Measurements from ENCODE around the gene ELFN2.

Gene ELFN2

GRCh38 chr22:37369483-37369882, 57.8 kb downstream of the ELFN2 start:
- Histone ChIP-seq H3K4me1 (peaks cover 97 to 100% (median 100%) of the 10 kb centered on the region in 10 experiments), H3K9me3 (replicated peaks in 1 of 11) (no peaks in the 10 kb centered on the region), H3K36me3 (no peaks in the 10 kb centered on the region), H3K27ac (peak overlapping the region in 8 of 11 experiments; percentile 37 to 94 (median 81); a peak in 14 of 22 replicates), H3K4me3 (peak overlapping the region in 4 of 10 experiments; percentile 4 to 46 (median 36); a peak in 6 of 20 replicates), H3K9ac (peak overlapping the region in 9 of 11 experiments; percentile 7 to 87 (median 67); a peak in 13 of 22 replicates), H3K4me2 (peak overlapping the region; percentile 88 to 100 (median 97)), H4K20me1 (peaks cover 0 to 46% (median 0%) of the 10 kb centered on the region in 11 experiments; a peak in 2 of 22 replicates), H3K27me3 (peaks cover 0 to 52% (median 0%) of the 10 kb centered on the region in 11 experiments; a peak in 10 of 22 replicates)
- TF ChIP-seq Cebpa-rat (IDR thresholded peaks at IDR 0.05): no peak

GRCh38 chr22:37368058-37368457, 59.2 kb downstream of the ELFN2 start:
- H3K9ac ChIP-seq: peak overlapping the region in 8 of 11 experiments; percentile 12 to 83 (median 62); a peak in 12 of 22 replicates
- no peaks in the 10 kb centered on the region for H3K9me3 ChIP-seq (replicated peaks in 1 of 11)
- peak overlapping the region in 3 of 10 experiments; percentile 8 to 28 (median 10); a peak in 3 of 20 replicates for H3K4me3 ChIP-seq
- no peaks in the 10 kb centered on the region for H3K36me3 ChIP-seq
- H3K27me3 ChIP-seq: peaks cover 0 to 43% (median 0%) of the 10 kb centered on the region in 11 experiments; a peak in 9 of 22 replicates
- H3K4me2 ChIP-seq: peak overlapping the region; percentile 65 to 100 (median 97)
- peaks cover 0 to 34% (median 0%) of the 10 kb centered on the region in 11 experiments; a peak in 2 of 22 replicates for H4K20me1 ChIP-seq
- H3K4me1 ChIP-seq: peaks cover 96 to 100% (median 100%) of the 10 kb centered on the region in 10 experiments
- peak overlapping the region in 8 of 11 experiments; percentile 44 to 94 (median 70); a peak in 16 of 22 replicates for H3K27ac ChIP-seq
- TF ChIP-seq Cebpa-rat (IDR thresholded peaks at IDR 0.05): no peak

GRCh38 chr22:37366601-37367000, 60.7 kb downstream of the ELFN2 start:
- Histone ChIP-seq H3K9me3 (replicated peaks in 1 of 11) (no peaks in the 10 kb centered on the region), H3K9ac (peak overlapping the region in 9 of 11 experiments; percentile 2 to 83 (median 55); a peak in 16 of 22 replicates), H4K20me1 (peaks cover 0 to 28% (median 0%) of the 10 kb centered on the region in 11 experiments; a peak in 2 of 22 replicates), H3K4me1 (peaks cover 86 to 100% (median 100%) of the 10 kb centered on the region in 10 experiments), H3K27me3 (peaks cover 0 to 36% (median 0%) of the 10 kb centered on the region in 11 experiments; a peak in 6 of 22 replicates), H3K4me3 (peak overlapping the region in 6 of 10 experiments; percentile 3 to 45 (median 8); a peak in 6 of 20 replicates), H3K36me3 (no peaks in the 10 kb centered on the region), H3K4me2 (peak overlapping the region; percentile 65 to 100 (median 97)), H3K27ac (peak overlapping the region in 8 of 11 experiments; percentile 37 to 94 (median 70); a peak in 16 of 22 replicates)
- no peak for TF ChIP-seq Cebpa-rat (IDR thresholded peaks at IDR 0.05)

- no peaks in the 10 kb centered on the region for H3K9me3 ChIP-seq (replicated peaks in 1 of 11)
Observed at GRCh38 chr22:37365950-37366349, 61.3 kb downstream of the ELFN2 start.

GRCh38 chr22:37363261-37363992, 63.9 kb downstream of the ELFN2 start:
- H3K4me3 ChIP-seq: no peak overlapping the region
- peak overlapping the region in 4 of 11 experiments; percentile 3 to 75 (median 54); a peak in 8 of 22 replicates for H3K9ac ChIP-seq
- peaks cover 0 to 10% (median 0%) of the 10 kb centered on the region in 11 experiments; a peak in 1 of 22 replicates for H4K20me1 ChIP-seq
- H3K9me3 ChIP-seq (replicated peaks in 1 of 11): no peaks in the 10 kb centered on the region
- no peak for TF ChIP-seq Cebpa-rat (IDR thresholded peaks at IDR 0.05)
- peak overlapping the region in 6 of 11 experiments; percentile 29 to 94 (median 78); a peak in 11 of 22 replicates for H3K27ac ChIP-seq
- H3K4me1 ChIP-seq: peaks cover 68 to 100% (median 93%) of the 10 kb centered on the region in 10 experiments
- H3K27me3 ChIP-seq: peaks cover 0 to 25% (median 0%) of the 10 kb centered on the region in 11 experiments; a peak in 5 of 22 replicates
- H3K4me2 ChIP-seq: peak overlapping the region; percentile 54 to 100 (median 97); a peak in 19 of 22 replicates
- H3K36me3 ChIP-seq: peaks cover 0 to 4% (median 0%) of the 10 kb centered on the region in 11 experiments; a peak in 4 of 22 replicates

More at GRCh38 chr22:37365950-37366349, 61.3 kb downstream of the ELFN2 start:
- Histone ChIP-seq H3K4me2 (peak overlapping the region; percentile 65 to 100 (median 97)), H3K36me3 (no peaks in the 10 kb centered on the region), H3K4me3 (peak overlapping the region in 5 of 10 experiments; percentile 3 to 45 (median 9); a peak in 7 of 20 replicates), H3K9ac (peak overlapping the region in 9 of 11 experiments; percentile 2 to 83 (median 55); a peak in 16 of 22 replicates), H3K27ac (peak overlapping the region in 8 of 11 experiments; percentile 37 to 94 (median 70); a peak in 16 of 22 replicates), H3K27me3 (peaks cover 0 to 30% (median 0%) of the 10 kb centered on the region in 11 experiments; a peak in 5 of 22 replicates), H4K20me1 (peaks cover 0 to 21% (median 0%) of the 10 kb centered on the region in 11 experiments; a peak in 2 of 22 replicates), H3K4me1 (peaks cover 84 to 100% (median 100%) of the 10 kb centered on the region in 10 experiments)
- TF ChIP-seq Cebpa-rat (IDR thresholded peaks at IDR 0.05): no peak

GRCh38 chr22:37362621-37363020, 64.7 kb downstream of the ELFN2 start:
- TF ChIP-seq Cebpa-rat (IDR thresholded peaks at IDR 0.05): no peak
- H3K9me3 ChIP-seq (replicated peaks in 1 of 11): no peaks in the 10 kb centered on the region
- peak overlapping the region in 5 of 11 experiments; percentile 20 to 94 (median 87); a peak in 9 of 22 replicates for H3K27ac ChIP-seq
- H3K4me3 ChIP-seq: no peak overlapping the region
- peak overlapping the region in 9 of 11 experiments; percentile 83 to 100 (median 98); a peak in 18 of 22 replicates for H3K4me2 ChIP-seq
- peaks cover 0 to 10% (median 0%) of the 10 kb centered on the region in 11 experiments; a peak in 1 of 22 replicates for H4K20me1 ChIP-seq
- peaks cover 0 to 25% (median 0%) of the 10 kb centered on the region in 11 experiments; a peak in 5 of 22 replicates for H3K27me3 ChIP-seq
- peak overlapping the region in 5 of 11 experiments; percentile 3 to 75 (median 48); a peak in 7 of 22 replicates for H3K9ac ChIP-seq
- H3K36me3 ChIP-seq: peaks cover 0 to 11% (median 0%) of the 10 kb centered on the region in 11 experiments; a peak in 4 of 22 replicates
- H3K4me1 ChIP-seq: peaks cover 60 to 100% (median 91%) of the 10 kb centered on the region in 10 experiments

- H3K9ac ChIP-seq: no peak overlapping the region
- H3K4me2 ChIP-seq: peak overlapping the region in 3 of 11 experiments; percentile 41 to 100 (median 98); a peak in 3 of 22 replicates
- peak overlapping the region in 4 of 11 experiments; percentile 70 to 90 (median 88); a peak in 4 of 22 replicates for H3K27ac ChIP-seq
- peaks cover 0 to 28% (median 0%) of the 10 kb centered on the region in 11 experiments; a peak in 4 of 22 replicates for H3K27me3 ChIP-seq
- H4K20me1 ChIP-seq: no peaks in the 10 kb centered on the region; a peak in 1 of 22 replicates
- H3K36me3 ChIP-seq: peaks cover 0 to 12% (median 0%) of the 10 kb centered on the region in 11 experiments; a peak in 4 of 22 replicates
- no peak overlapping the region for H3K4me3 ChIP-seq
- H3K4me1 ChIP-seq: peaks cover 39 to 99% (median 86%) of the 10 kb centered on the region in 10 experiments
- no peak for TF ChIP-seq Cebpa-rat (IDR thresholded peaks at IDR 0.05)
- peaks cover 0 to 7% (median 0%) of the 10 kb centered on the region in 11 experiments; a peak in 3 of 22 replicates for H3K9me3 ChIP-seq (replicated peaks in 1 of 11)
Observed at GRCh38 chr22:37358917-37359316, 68.4 kb downstream of the ELFN2 start.

GRCh38 chr22:37358386-37358785, 68.9 kb downstream of the ELFN2 start:
- TF ChIP-seq Cebpa-rat (IDR thresholded peaks at IDR 0.05): no peak
- peaks cover 0 to 7% (median 0%) of the 10 kb centered on the region in 11 experiments; a peak in 3 of 22 replicates for H3K9me3 ChIP-seq (replicated peaks in 1 of 11)
- peaks cover 0 to under 1% (median 0%) of the 10 kb centered on the region in 11 experiments; a peak in 2 of 22 replicates for H4K20me1 ChIP-seq
- H3K4me1 ChIP-seq: peaks cover 39 to 99% (median 86%) of the 10 kb centered on the region in 10 experiments
- H3K27ac ChIP-seq: peak overlapping the region in 4 of 11 experiments; percentile 43 to 90 (median 88); a peak in 4 of 22 replicates
- H3K36me3 ChIP-seq: peaks cover 0 to 12% (median 0%) of the 10 kb centered on the region in 11 experiments; a peak in 4 of 22 replicates
- peaks cover 0 to 29% (median 0%) of the 10 kb centered on the region in 11 experiments; a peak in 4 of 22 replicates for H3K27me3 ChIP-seq
- no peak overlapping the region for H3K4me3 ChIP-seq
- no peak overlapping the region for H3K9ac ChIP-seq
- H3K4me2 ChIP-seq: peak overlapping the region in 7 of 11 experiments; percentile 8 to 94 (median 15); a peak in 6 of 22 replicates

Measured in BLaER1 treated with 17β-estradiol and CSF1 and Interleukin-3, amounts not matched to agents 10 nM and 100 nM (cell line).